A549 treated with AZD9567 at 1 μM for 4 hours (cell line): ENCODE measurements around the gene CDC20B. TPM values are rescaled to one million over a fixed set of nuclear protein-coding genes. Genes with fewer than 3 reads are reported as not detected.

Source experiments
- total RNA-seq: library from RNA; stranded (reverse); fragments of 200-300 nt; extraction: Qiagen RNA extraction; gene quantifications from 5 replicates; pipeline ENCODE4 v1.2.3, GENCODE V29; 2022; ENCODE audit not compliant: insufficient read depth

Gene CDC20B, protein sequence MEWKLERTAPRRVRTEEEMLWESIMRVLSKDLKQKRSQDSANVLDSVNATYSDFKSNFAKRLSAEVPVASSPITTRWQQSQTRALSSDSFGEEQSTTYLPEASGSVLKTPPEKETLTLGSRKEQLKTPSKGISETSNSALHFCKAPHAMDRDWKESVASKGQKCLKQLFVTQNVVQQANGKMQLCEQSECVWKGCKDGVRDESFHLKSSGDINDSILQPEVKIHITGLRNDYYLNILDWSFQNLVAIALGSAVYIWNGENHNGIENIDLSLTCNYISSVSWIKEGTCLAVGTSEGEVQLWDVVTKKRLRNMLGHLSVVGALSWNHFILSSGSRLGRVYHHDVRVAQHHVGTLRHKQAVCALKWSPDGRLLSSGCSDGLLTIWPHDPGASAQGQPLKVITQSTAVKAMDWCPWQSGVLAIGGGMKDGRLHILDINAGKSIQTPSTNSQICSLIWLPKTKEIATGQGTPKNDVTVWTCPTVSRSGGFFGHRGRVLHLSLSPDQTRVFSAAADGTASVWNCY
- 0.05 to 0.07 TPM (median 0.06 TPM) in 4 of 5 replicates, not detected in the other for total RNA-seq

GRCh38 chr5:55172937-55173686 is at the start of gene CDC20B:
Gene CDC20B (minus strand): TSS chr5:55173177. CDS start chr5:55173000, 177 bp downstream.

GRCh38 chr5:55159763-55160492 is 13.0 kb downstream of the CDC20B start, which contains the start of gene GPX8:
Gene GPX8 (plus strand): TSS chr5:55160171. CDS start chr5:55160193, 22 bp downstream.

DNA sequence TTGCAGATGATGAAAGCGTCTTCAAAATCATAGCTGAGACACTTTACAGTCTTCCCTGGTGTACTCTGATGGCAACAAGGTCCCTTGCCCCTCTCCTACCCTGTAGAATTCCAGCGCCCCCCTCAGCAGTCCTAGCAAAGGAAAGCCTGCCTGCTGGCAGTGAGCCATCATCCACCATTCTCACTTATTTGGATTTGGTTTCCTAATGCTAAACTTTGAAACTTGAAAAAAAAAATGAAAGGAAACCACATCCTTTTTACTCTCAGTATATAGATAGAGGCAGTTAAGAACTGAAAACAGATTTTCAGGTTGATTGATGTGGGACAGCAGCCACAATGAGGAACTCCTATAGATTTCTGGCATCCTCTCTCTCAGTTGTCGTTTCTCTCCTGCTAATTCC is 70.6 kb downstream of the CDC20B start, which contains the start of gene GZMA:
Gene GZMA, plus strand, starts transcription at position 299 of the 400 bp plus-strand sequence. Its CDS starts 37 bp downstream, at position 336.

Other genes starting within 250 kb of the CDC20B start
- gene ESM1, start 187.6 kb downstream of the CDC20B start, total RNA-seq: not detected in 5 replicates
- not detected in 5 replicates for gene GZMK, start 148.9 kb downstream of the CDC20B start, total RNA-seq
- not detected in 5 replicates for gene GZMA, start 70.5 kb downstream of the CDC20B start, total RNA-seq
- gene GPX8, start 13.0 kb downstream of the CDC20B start, total RNA-seq: 29.3 to 43.8 TPM (median 32.1 TPM) in 5 replicates
- gene MCIDAS, start 54.1 kb upstream of the CDC20B start, total RNA-seq: 0.96 to 2.4 TPM (median 2.0 TPM) in 5 replicates
- 2.8 to 8.6 TPM (median 7.6 TPM) in 5 replicates for gene CCNO, start 60.4 kb upstream of the CDC20B start, total RNA-seq
- 21.3 to 33.9 TPM (median 24.5 TPM) in 5 replicates for gene DHX29, start 134.5 kb upstream of the CDC20B start, total RNA-seq
- 27.6 to 54.0 TPM (median 32.0 TPM) in 5 replicates for gene MTREX, start 134.8 kb upstream of the CDC20B start, total RNA-seq